ENCODE data around the gene ZBTB20. TPM values are rescaled to one million over a fixed set of nuclear protein-coding genes. Genes with fewer than 3 reads are reported as not detected.
A peak's percentile ranks its signal among the peaks of the same experiment; 100 is the strongest.

ZBTB20 gene
- total RNA-seq, 3 donors from 2014 or later (not counting 1 experiment from before 2014, with no cell fraction given), result 52.7 to 58.3 (median 55.9) TPM

DNA sequence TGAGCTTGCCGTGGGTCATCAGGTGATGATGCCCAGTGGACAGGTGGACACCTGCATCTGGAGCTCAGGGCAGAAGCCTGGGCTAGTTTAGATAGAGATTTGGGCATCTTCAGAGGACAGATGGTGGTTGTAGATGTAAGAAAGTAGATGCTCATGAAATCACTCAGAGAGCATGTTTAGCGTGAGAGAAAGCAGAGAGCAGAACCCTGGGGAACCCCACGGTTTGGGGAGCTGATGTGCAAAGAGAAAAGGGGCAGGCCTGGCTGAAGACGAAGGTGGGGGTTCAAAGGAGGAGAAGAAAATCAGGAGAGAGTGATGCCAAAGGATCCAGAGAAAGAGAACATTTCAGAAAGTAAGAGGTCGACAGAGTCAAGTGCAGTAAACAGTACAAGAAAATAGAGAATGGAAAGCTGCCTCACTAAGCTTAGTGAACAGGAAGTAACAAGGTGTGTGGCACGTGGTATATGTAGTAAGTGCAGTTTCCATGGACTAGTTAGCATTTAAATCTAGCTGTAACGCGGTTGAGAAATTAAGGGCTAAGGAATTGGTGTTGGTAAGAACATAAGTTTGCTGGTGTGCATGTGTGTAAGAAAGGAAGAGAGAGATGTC, 839.8 kb downstream of the ZBTB20 start:
- Mint-ChIP-seq H3K27me3 (ENCODE audit: low read depth in 2 of 2) (no peaks in the 10 kb centered on the region), H3K27ac (peak overlapping the region; percentile 84 to 87), H3K36me3 (no peaks in the 10 kb centered on the region), H3K4me1 (peaks cover 48 to 51% of the 10 kb centered on the region in 2 donors), H3K9me3 (no peaks in the 10 kb centered on the region), H3K4me3 (peak overlapping the region; percentile 51)
- Histone ChIP-seq H3K9me3 (ENCODE audit: control insufficient read depth, insufficient read depth, low read length) (no peaks in the 10 kb centered on the region), H3K36me3 (ENCODE audit: control insufficient read depth, insufficient read depth, low read length) (peaks cover 7% of the 10 kb centered on the region), H3K4me3 (ENCODE audit: low read length) (no peak overlapping the region), H3K27me3 (ENCODE audit: control insufficient read depth, insufficient read depth, low read length) (no peaks in the 10 kb centered on the region), H3K4me1 (ENCODE audit: control insufficient read depth, insufficient read depth, low read length) (peaks cover 24% of the 10 kb centered on the region), H3K27ac (ENCODE audit: low read length) (peak overlapping the region; percentile 75)
- ATAC-seq (peak; percentile 88 to 90 (median 89)), DNase-seq (peak in 1 of 2 donors; percentile 72)
- TF ChIP-seq, protein P1, sequence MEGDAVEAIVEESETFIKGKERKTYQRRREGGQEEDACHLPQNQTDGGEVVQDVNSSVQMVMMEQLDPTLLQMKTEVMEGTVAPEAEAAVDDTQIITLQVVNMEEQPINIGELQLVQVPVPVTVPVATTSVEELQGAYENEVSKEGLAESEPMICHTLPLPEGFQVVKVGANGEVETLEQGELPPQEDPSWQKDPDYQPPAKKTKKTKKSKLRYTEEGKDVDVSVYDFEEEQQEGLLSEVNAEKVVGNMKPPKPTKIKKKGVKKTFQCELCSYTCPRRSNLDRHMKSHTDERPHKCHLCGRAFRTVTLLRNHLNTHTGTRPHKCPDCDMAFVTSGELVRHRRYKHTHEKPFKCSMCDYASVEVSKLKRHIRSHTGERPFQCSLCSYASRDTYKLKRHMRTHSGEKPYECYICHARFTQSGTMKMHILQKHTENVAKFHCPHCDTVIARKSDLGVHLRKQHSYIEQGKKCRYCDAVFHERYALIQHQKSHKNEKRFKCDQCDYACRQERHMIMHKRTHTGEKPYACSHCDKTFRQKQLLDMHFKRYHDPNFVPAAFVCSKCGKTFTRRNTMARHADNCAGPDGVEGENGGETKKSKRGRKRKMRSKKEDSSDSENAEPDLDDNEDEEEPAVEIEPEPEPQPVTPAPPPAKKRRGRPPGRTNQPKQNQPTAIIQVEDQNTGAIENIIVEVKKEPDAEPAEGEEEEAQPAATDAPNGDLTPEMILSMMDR (IDR thresholded peaks at IDR 0.05), result no peak
- WGBS (ENCODE audit: insufficient coverage), result 50% methylated on average over 8 of the region's 8 CpGs
- intact Hi-C loops (cut with micrococcal nuclease), result loop anchor here (2.0 kb wide), 1 partner anchor 15 kb away; no protein-coding TSS in a partner anchor

- H3K4me1 Mint-ChIP-seq, result peaks cover 76 to 79% of the 10 kb centered on the region in 2 donors
- peaks cover 40% of the 10 kb centered on the region for H3K4me1 ChIP-seq (ENCODE audit: control insufficient read depth, insufficient read depth, low read length)
- H3K9me3 Mint-ChIP-seq, result no peaks in the 10 kb centered on the region
- 71% methylated on average over 3 of the region's 5 CpGs for WGBS (ENCODE audit: insufficient coverage)
- H3K27me3 ChIP-seq (ENCODE audit: control insufficient read depth, insufficient read depth, low read length), result no peaks in the 10 kb centered on the region
- DNase-seq (peak in 1 of 2 donors; percentile 40), ATAC-seq (peak in 1 of 3 donors; percentile 33)
- H3K4me3 Mint-ChIP-seq, result peak overlapping the region; percentile 71
- H3K4me3 ChIP-seq (ENCODE audit: low read length), result no peak overlapping the region
- TF ChIP-seq, protein P1 (IDR thresholded peaks at IDR 0.05), result no peak
- no peaks in the 10 kb centered on the region for H3K9me3 ChIP-seq (ENCODE audit: control insufficient read depth, insufficient read depth, low read length)
- no peaks in the 10 kb centered on the region for H3K27me3 Mint-ChIP-seq (ENCODE audit: low read depth in 2 of 2)
- H3K27ac ChIP-seq (ENCODE audit: low read length), result peak overlapping the region; percentile 4
- intact Hi-C loops (cut with micrococcal nuclease), result no loop called here
- H3K27ac Mint-ChIP-seq, result peak overlapping the region; percentile 92
- H3K36me3 Mint-ChIP-seq, result peaks cover 15% of the 10 kb centered on the region
- peaks cover 7% of the 10 kb centered on the region for H3K36me3 ChIP-seq (ENCODE audit: control insufficient read depth, insufficient read depth, low read length)
These were observed 847.0 kb downstream of the ZBTB20 start for GRCh38 chr3:114299941-114300624.

GRCh38 chr3:114299421-114299820, 847.7 kb downstream of the ZBTB20 start:
- Mint-ChIP-seq H3K4me1 (peaks cover 76 to 79% of the 10 kb centered on the region in 2 donors), H3K9me3 (no peaks in the 10 kb centered on the region), H3K4me3 (peak overlapping the region; percentile 71), H3K27ac (peak overlapping the region; percentile 92), H3K36me3 (peaks cover 15% of the 10 kb centered on the region), H3K27me3 (ENCODE audit: low read depth in 2 of 2) (no peaks in the 10 kb centered on the region)
- TF ChIP-seq, protein P1 (IDR thresholded peaks at IDR 0.05), result peak; percentile 43
- Histone ChIP-seq H3K4me1 (ENCODE audit: control insufficient read depth, insufficient read depth, low read length) (peaks cover 45% of the 10 kb centered on the region), H3K27me3 (ENCODE audit: control insufficient read depth, insufficient read depth, low read length) (no peaks in the 10 kb centered on the region), H3K27ac (ENCODE audit: low read length) (peak overlapping the region; percentile 38), H3K9me3 (ENCODE audit: control insufficient read depth, insufficient read depth, low read length) (no peaks in the 10 kb centered on the region), H3K4me3 (ENCODE audit: low read length) (no peak overlapping the region), H3K36me3 (ENCODE audit: control insufficient read depth, insufficient read depth, low read length) (peaks cover 7% of the 10 kb centered on the region)
- WGBS (ENCODE audit: insufficient coverage), result 81% methylated on average over 13 of the region's 13 CpGs
- ATAC-seq, result peak; percentile 29 to 57 (median 48)
- peak; percentile 26 to 72 for DNase-seq
- intact Hi-C loops (cut with micrococcal nuclease), result no loop called here
